Esophagus muscularis mucosa (tissue), 4 donors: ENCODE results near the gene PRKAG2. TPM values are rescaled to one million over a fixed set of nuclear protein-coding genes. Genes with fewer than 3 reads are reported as not detected.

Experiments used
- DNase-seq: peaks from one replicate; pipeline ENCODE4 v3.0.0-alpha.2; 2017; ENCODE audit errors: extremely low spot score
- H3K27ac ChIP-seq, 4 donors: fragments of 200-600 bp; sonication (generic); replicated peaks in 1 of 4; 1 replicate in 3 of 4; 2 replicates in 1 of 4; pipeline ENCODE4 v1.5.1; 2016 to 2019; ENCODE audit warnings: mild to moderate bottlenecking in 1 of 4
- H3K27me3 ChIP-seq, 4 donors: fragments of 200-600 bp; sonication (generic); one replicate each; pipeline versions ENCODE4 v1.5.1 to v1.6.0; 2016 to 2019
- H3K36me3 ChIP-seq, 4 donors: fragments of 200-600 bp; sonication (generic); one replicate each; pipeline ENCODE4 v1.5.1; 2016 to 2019
- H3K4me1 ChIP-seq, 4 donors: fragments of 200-600 bp; sonication (generic); one replicate each; pipeline ENCODE4 v1.5.1; 2016 to 2019
- H3K4me3 ChIP-seq, 4 donors: fragments of 200-600 bp; sonication (generic); 1 replicate in 2 of 4; 2 replicates in 2 of 4; pipeline ENCODE4 v1.5.1; 2016 to 2019; ENCODE audit warnings: mild to moderate bottlenecking in 4 of 4, moderate library complexity in 1 of 4
- H3K9me3 ChIP-seq, 4 donors: fragments of 200-600 bp; sonication (generic); 1 replicate in 3 of 4; 2 replicates in 1 of 4; pipeline ENCODE4 v1.5.1; 2016 to 2019
- EP300 ChIP-seq: sonication (generic); formaldehyde crosslinking; IDR thresholded peaks from one replicate; pipeline ENCODE4 v1.6.1; 2017; ENCODE audit warnings: antibody characterized with exemption
- POLR2A ChIP-seq: fragments of 450-650 bp; IDR thresholded peaks from one replicate; pipeline ENCODE4 v1.6.1; 2017; ENCODE audit warnings: antibody characterized with exemption, moderate library complexity, mild to moderate bottlenecking, low read depth
- POLR2AphosphoS5 ChIP-seq, 2 donors: sonication (generic); formaldehyde crosslinking; IDR thresholded peaks; one replicate each; pipeline ENCODE4 v1.6.1; 2017; ENCODE audit warnings: antibody characterized with exemption in 2 of 2
- WGBS: methylation state at CpG from one replicate; pipeline ENCODE4 v1.1.5; 2018; 5-methylcytosine and 5-hydroxymethylcytosine counted together
- intact Hi-C: fragments of 100-400 bp; cut with DNase I; formaldehyde crosslinking; loops from one replicate; pipeline ENCODE4 v1.15.1; 2023
- total RNA-seq, 4 donors: library from RNA; depleted of rRNA; stranded (reverse); fragments of >200 nt; gene quantifications; one replicate each; pipeline versions ENCODE4 v1.1.0 to v1.2.1, GENCODE V29; 2016
- TF ChIP-seq, protein P1 (sequence below), 3 experiments: fragments of 200-600 bp in 2 of 3; fragments of 450-650 bp in 1 of 3; sonication (generic) in 2 of 3; IDR thresholded peaks; one replicate each; pipeline ENCODE4 v1.5.1; 2017 to 2019; ENCODE audit warnings: antibody characterized with exemption in 3 of 3, mild to moderate bottlenecking in 2 of 3, moderate library complexity in 1 of 3

The PRKAG2 gene
- total RNA-seq, 4 donors from 2014 or later, result 51.3 to 97.2 (median 77.5) TPM

DNA sequence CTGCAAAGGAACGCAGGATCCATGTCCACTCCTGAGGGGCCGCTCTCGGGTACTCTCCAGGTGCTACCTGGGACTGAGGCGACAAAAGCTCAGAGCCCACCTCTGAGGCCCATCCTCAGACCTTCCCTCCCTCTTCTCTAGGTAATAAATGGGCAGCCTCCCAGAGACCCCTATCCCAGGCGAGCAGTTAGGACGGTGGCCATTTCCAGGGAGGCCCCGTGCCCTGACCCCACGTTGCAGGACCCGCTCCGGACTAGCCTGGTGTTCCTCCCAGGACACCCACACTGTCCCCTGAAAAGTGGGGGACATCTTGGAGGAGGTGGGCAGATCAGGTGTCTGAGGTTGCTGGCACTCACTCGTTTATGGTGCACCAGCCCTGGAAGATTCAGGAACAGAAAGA, 44.3 kb downstream of the PRKAG2 start:
- H3K36me3 ChIP-seq, result no peaks in the 10 kb centered on the region
- no peaks in the 10 kb centered on the region for H3K27me3 ChIP-seq
- intact Hi-C loops, result no loop called here
- H3K4me1 ChIP-seq, result peaks cover 0 to 3% (median 2%) of the 10 kb centered on the region in 4 donors
- no peak overlapping the region for H3K27ac ChIP-seq
- no peak for TF ChIP-seq POLR2AphosphoS5 (IDR thresholded peaks at IDR 0.05)
- TF ChIP-seq, protein P1, sequence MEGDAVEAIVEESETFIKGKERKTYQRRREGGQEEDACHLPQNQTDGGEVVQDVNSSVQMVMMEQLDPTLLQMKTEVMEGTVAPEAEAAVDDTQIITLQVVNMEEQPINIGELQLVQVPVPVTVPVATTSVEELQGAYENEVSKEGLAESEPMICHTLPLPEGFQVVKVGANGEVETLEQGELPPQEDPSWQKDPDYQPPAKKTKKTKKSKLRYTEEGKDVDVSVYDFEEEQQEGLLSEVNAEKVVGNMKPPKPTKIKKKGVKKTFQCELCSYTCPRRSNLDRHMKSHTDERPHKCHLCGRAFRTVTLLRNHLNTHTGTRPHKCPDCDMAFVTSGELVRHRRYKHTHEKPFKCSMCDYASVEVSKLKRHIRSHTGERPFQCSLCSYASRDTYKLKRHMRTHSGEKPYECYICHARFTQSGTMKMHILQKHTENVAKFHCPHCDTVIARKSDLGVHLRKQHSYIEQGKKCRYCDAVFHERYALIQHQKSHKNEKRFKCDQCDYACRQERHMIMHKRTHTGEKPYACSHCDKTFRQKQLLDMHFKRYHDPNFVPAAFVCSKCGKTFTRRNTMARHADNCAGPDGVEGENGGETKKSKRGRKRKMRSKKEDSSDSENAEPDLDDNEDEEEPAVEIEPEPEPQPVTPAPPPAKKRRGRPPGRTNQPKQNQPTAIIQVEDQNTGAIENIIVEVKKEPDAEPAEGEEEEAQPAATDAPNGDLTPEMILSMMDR (IDR thresholded peaks at IDR 0.05), result no peak
- TF ChIP-seq EP300, result no peak
- no peak for TF ChIP-seq POLR2A
- no peak for DNase-seq
- no peak overlapping the region for H3K4me3 ChIP-seq
- 94% methylated on average over 9 of the region's 11 CpGs for WGBS
- H3K9me3 ChIP-seq, result no peaks in the 10 kb centered on the region

DNA sequence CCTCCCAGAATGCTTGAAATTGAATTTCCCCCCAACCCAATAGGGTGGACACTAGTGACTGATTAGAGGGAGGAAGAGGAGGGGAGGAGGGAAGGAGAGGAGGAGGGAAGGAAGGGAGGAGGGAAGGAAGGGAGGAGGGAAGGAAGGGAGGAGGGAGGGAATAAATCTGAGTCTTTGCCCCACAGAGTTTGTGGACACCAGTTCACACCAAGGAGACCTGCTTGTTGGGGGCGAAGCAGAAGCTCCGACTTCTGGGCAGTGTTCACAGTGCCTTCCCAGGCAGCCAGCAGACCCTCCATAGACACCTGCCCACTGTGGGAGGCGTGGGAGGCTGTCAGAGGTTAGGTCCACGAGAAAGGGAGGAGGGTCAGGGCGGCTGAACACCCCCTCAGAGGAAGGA, 44.8 kb downstream of the PRKAG2 start:
- no peak overlapping the region for H3K27ac ChIP-seq
- H3K9me3 ChIP-seq, result no peaks in the 10 kb centered on the region
- no peaks in the 10 kb centered on the region for H3K27me3 ChIP-seq
- H3K4me3 ChIP-seq, result no peak overlapping the region
- 87% methylated on average over 5 of the region's 5 CpGs for whole genome bisulfite sequencing
- no peak for DNase-seq
- TF ChIP-seq, protein P1 (IDR thresholded peaks at IDR 0.05), result no peak
- no peak for TF ChIP-seq POLR2A
- no peak for TF ChIP-seq EP300
- no peaks in the 10 kb centered on the region for H3K36me3 ChIP-seq
- H3K4me1 ChIP-seq, result no peaks in the 10 kb centered on the region
- intact Hi-C loops, result no loop called here

DNA sequence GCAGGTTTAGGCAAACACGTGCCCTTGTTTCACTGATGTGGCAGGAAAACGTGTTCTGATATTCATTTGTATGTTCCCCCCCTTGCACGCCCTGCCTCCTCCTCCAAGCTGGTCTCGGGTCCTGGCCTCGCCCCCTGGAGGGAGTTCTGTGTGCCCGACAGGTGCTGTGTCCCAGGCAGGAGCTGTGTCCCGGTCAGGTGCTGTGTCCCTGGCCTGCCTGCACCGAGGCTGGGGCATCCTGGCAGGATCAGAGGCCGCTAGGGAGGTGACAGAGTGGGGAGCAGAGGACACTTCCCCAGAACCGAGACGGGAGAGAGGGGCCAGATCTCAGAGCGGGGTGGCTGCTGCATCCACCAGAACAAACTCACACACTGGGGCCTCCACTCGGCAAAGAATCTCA, 45.3 kb downstream of the PRKAG2 start:
- H3K36me3 ChIP-seq, result no peaks in the 10 kb centered on the region
- no peak overlapping the region for H3K4me3 ChIP-seq
- H3K27me3 ChIP-seq, result no peaks in the 10 kb centered on the region
- TF ChIP-seq POLR2AphosphoS5 (IDR thresholded peaks at IDR 0.05) (no peak), EP300 (no peak), POLR2A (no peak)
- TF ChIP-seq, protein P1 (IDR thresholded peaks at IDR 0.05), result no peak
- H3K4me1 ChIP-seq, result no peaks in the 10 kb centered on the region
- 85% methylated on average over 13 of the region's 13 CpGs for WGBS
- H3K9me3 ChIP-seq, result no peaks in the 10 kb centered on the region
- intact Hi-C loops, result no loop called here
- DNase-seq, result no peak
- no peak overlapping the region for H3K27ac ChIP-seq

DNA sequence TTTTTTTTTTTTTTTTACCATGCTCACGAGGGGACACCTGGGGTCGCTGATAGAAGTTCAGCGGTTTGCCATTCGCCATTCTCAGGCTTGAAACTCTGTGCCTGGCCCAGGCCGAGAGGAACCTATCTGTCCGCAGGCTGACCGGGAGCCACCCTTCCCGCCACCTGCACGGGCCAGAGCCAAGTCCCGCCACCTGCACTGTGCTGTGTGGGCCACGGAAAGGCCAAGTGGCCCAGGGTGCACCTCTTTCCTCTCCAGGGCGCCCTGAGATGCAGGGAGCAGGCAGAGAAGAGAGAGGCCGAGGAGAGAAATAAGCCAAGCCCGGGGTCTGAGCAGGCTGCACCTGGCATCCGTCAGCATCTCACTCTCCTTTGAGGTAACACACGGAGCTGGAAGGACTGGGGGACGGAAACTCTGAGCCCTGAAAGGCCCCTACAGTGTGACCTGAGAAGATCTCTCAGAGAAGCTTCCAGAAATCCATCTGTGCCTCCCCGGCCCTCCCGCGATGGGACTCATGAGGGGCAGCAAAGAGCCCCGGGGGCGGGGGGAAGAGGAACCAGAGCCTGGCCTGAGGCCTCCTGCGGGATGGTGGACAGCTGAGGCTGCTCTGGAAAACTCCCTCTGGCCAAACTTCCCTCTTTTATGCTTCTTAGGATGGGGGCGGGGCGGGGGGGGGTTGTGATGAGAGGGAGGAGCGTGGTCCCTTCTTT, 46.6 kb downstream of the PRKAG2 start:
- TF ChIP-seq, protein P1 (IDR thresholded peaks at IDR 0.05), result no peak
- TF ChIP-seq EP300 (no peak), POLR2AphosphoS5 (IDR thresholded peaks at IDR 0.05) (no peak), POLR2A (no peak)
- Histone ChIP-seq H3K9me3 (no peaks in the 10 kb centered on the region), H3K4me1 (peaks cover 0 to 12% (median 10%) of the 10 kb centered on the region in 4 donors), H3K4me3 (no peak overlapping the region), H3K27me3 (peaks cover 0 to 3% (median 0%) of the 10 kb centered on the region in 4 donors), H3K36me3 (no peaks in the 10 kb centered on the region), H3K27ac (no peak overlapping the region)
- intact Hi-C loops, result no loop called here
- DNase-seq, result no peak
- 82% methylated on average over 18 of the region's 26 CpGs for WGBS

DNA sequence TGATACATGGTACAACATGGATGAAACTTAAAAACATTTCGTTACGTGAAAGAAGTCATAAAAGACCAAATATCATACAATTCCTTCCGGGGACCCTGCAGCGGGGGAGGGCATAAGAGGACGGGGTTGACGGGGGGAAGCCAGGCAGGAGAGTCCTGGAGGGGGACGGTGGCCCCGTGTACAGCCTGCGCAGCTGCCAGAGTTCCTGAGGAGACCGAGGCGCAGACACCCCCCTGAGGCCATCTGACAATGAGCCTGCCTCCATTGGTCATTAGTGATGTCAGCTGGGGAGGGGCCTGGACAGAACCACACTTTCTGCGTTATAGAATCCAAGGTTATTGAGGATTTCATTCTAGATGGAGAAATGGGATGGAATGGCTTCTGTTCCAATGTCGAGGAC, 47.2 kb downstream of the PRKAG2 start:
- DNase-seq, result no peak
- 89% methylated on average over 13 of the region's 13 CpGs for WGBS

More for the DNA sequence above, 47.2 kb downstream of the PRKAG2 start:
- intact Hi-C loops, result no loop called here
- H3K4me1 ChIP-seq, result peaks cover 0 to 17% (median 15%) of the 10 kb centered on the region in 4 donors
- no peak overlapping the region for H3K4me3 ChIP-seq
- TF ChIP-seq, protein P1 (IDR thresholded peaks at IDR 0.05), result no peak
- TF ChIP-seq POLR2A, result no peak
- no peaks in the 10 kb centered on the region for H3K9me3 ChIP-seq
- no peaks in the 10 kb centered on the region for H3K36me3 ChIP-seq
- peaks cover 0 to 3% (median 0%) of the 10 kb centered on the region in 4 donors for H3K27me3 ChIP-seq
- H3K27ac ChIP-seq, result no peak overlapping the region
